Mucosa of gallbladder (tissue), 1 donor: Measurements from ENCODE around the gene SLC2A3. TPM values are rescaled to one million over a fixed set of nuclear protein-coding genes. Genes with fewer than 3 reads are reported as not detected.
"Not testable (repeated sequence)": the region's sequence is repeated elsewhere in the genome, so short reads cannot be mapped to it uniquely, and the experiment has no call there.

Source experiments
- DNase-seq: peaks from one replicate; pipeline ENCODE4 v3.0.0-alpha.2; 2020; ENCODE audit warnings: low spot score
- total RNA-seq: library from RNA; stranded (reverse); gene quantifications from one replicate; pipeline ENCODE4 v1.2.1, GENCODE V29; 2021
- donor health status: DM: no; HTN: no; CAD: no.

SLC2A3 gene
- total RNA-seq, 1 donor from 2014 or later = 50.6 TPM

GRCh38 chr12:7951671-7952070, 15.7 kb upstream of the SLC2A3 start:
- no peak for DNase-seq

- not testable (repeated sequence) for DNase-seq
Measured at GRCh38 chr12:7950230-7950943, 14.4 kb upstream of the SLC2A3 start.

DNA sequence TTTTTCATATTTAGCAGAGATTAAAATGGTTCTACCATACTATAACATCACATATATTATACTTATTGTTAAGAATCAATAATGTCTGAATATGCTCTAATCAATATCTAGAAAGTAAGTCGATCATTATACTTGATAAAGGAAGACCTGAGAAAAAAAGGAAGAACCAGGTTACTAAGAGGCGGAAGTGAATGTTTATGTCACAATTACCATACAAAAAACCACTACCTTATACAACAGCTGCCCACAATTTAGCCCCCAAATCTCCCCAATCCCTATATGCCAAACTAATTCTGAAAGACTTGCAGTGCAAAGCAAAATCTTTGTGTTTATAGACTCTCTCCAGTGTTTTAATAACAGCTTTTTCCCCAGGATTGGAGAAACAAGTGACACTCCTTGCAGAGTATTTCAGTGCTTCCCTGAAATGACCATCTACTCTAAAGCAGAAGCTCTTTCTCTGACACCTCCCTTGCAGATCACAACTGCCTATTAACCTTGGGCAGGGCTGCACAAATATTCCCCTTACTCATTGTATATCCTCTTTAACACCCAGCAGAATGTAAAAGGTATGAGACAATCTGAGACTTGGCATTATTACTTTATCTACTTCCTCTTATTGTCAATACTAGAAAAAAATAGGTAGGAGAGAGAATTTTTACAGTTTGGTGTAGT, 12.7 kb upstream of the SLC2A3 start:
- DNase-seq = no peak

DNA sequence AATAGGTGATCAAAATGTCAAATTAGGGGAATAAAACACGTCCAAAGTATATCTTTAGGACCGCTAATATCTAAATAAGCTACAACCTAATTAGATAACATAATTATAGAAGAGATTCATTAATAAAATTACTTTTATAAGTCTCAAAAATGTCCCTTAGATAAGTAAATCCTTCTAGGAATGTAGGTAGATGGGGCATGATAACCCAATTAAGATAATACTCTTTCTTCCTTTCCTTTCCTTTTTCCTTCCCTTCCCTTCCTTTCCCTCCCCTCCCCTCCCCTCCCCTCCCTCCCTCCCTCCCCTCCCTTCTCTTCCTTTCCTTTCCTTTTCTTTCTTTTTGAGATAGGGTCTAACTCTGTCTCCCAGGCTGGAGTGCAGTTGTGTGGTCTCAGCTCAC, 11.0 kb upstream of the SLC2A3 start:
- DNase-seq = no peak

GRCh38 chr12:7944760-7945159, 8.8 kb upstream of the SLC2A3 start:
- not testable (repeated sequence) for DNase-seq

- DNase-seq = no peak
Measured at GRCh38 chr12:7940906-7941305, 4.9 kb upstream of the SLC2A3 start.

DNA sequence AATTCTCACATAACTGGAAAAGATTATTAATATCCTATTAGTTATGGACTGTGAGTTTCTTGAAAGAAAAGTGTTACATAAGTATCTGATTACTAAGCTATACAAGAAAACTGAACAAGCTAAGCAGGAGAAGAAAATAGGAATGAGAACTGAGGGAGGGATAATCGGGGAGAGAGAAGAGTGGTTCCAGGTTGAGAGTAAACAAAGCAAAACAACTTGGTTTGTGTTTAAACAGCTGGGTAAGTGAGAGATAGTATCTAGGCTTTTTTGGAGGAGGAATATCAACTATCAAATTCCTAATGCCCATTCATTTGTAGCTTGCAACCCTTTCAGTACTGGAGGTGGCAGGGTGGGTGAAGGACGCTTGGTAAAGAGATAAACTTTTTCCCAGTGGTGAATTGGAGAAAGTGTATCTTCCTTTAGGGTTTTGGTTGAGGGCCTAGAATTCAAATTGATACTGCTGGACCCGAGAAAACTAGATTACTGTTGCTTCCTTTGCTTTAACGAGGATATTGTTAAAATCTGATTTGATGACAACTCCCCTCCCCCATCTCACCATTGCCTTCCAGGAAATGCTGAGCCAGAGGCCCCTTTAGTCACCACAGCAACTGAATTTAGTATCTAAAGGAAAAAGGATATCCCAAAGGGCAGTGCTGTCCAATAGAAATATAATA, 2.0 kb upstream of the SLC2A3 start:
- DNase-seq = no peak

DNA sequence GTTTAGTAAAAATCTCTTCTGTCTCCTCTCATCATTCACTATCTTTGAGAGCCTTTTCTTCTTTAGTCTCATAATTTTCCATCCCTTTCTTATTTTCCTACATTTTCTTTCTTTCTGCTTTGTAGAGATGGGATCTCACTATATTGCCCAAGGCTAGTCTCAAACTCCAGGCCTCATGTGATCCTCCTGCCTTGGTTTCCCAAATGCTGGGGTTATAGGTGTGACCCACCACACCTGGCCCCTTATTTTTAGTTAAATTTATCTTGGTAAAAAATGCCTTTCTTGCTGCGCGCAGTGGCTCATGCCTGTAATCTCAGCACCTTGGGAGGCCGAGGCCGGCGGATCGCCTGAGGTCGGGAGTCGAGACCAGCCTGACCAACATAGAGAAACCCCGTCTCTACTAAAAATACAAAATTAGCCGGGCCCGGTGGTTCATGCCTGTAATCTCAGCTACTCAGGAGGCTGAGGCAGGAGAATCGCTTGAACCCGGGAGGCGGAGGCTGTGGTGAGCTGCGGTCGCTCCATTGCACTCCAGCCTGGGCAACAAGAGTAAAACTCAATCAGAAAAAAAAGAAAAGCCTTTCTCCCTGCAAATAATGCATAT, 996 bp downstream of the SLC2A3 start:
- DNase-seq = no peak

DNA sequence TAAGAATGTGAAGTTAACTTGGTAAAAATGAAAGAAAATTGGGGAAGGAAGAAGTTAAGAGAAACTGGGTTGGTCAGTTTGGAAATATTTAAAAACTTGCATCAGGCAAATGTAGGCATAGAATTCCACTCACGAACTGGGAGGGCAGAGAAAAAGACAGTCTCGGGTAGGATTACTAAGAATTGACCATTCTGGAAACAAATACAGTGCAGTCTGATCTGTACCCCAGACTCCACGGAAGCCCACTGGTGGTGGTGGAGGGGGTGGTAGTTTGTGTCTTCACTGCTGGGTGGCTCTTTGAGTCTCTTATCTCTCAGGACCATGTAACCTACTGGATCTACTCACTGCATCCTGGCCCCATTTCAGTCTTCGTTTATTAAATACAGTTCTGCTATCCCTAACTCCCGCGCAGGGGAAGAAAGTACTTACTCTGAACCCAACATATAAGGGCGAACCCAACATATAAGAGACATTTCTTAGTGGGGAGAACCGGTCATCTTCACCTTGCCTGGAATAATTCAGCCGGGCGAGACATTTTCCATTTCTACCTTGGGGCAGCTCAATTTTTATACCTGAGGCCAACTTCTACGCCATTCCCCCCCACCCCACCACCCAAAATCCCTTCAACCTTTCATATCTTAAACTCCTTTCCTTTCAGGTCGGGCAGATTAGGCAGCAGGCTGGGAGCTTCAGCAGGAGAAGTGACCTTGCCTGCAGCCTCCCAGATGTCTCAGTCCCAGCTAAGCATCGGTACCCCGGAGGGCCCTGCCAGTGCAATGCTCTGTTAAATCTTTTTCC, 1.7 kb downstream of the SLC2A3 start:
- no peak for DNase-seq

DNA sequence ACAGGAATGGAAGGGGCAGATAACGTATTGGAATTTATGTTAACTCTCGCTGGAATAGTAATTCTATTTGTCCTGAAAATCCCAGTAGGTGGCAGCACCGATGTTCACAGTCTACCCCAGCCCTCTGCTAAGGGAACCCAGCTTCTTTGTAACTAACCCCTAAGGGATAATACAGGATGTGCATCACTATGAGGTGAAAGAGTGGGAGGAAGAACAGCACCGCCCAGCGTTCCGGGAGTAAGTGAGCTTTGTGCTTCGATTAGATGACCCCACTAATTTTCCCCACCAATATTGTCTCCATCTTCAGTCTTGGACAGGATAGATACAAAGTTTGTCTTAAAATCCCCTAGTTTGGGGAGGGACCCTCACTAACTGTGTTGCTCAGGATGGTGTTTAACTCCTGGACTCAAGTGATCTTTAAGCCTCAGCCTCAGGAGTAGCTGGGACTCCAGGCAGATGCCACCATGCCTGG, 2.7 kb downstream of the SLC2A3 start:
- peak; percentile 71 for DNase-seq

DNA sequence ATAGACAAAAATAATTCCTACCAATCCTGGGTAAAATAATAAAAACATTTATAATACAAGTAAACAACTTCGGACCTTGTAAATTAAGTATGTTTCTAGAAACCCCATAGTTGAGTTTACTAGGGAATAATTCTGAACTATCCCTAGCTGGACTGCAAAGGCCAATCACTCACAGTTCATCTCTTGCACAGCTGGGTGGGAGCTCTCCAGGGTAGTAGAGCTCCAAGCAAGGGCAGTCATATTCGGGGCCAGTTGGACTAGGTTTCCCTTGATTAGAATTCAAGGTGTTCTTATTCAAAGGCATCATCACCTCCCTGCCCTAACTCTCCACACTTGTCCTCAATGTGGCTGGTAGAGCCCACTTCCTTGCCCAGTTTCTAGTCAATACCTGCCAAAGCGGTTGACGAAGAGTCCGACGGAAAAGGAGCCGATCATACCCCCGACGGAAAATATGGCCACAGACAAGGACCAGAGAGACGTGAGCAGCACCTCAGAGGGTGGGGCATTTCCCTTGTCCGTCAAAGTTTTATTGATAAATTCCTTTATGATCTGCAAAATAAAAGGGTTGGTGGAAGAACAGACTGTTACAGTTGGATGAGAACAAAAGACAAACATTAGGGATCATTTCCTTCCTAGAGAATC, 3.3 kb downstream of the SLC2A3 start:
- not testable (repeated sequence) for DNase-seq

DNA sequence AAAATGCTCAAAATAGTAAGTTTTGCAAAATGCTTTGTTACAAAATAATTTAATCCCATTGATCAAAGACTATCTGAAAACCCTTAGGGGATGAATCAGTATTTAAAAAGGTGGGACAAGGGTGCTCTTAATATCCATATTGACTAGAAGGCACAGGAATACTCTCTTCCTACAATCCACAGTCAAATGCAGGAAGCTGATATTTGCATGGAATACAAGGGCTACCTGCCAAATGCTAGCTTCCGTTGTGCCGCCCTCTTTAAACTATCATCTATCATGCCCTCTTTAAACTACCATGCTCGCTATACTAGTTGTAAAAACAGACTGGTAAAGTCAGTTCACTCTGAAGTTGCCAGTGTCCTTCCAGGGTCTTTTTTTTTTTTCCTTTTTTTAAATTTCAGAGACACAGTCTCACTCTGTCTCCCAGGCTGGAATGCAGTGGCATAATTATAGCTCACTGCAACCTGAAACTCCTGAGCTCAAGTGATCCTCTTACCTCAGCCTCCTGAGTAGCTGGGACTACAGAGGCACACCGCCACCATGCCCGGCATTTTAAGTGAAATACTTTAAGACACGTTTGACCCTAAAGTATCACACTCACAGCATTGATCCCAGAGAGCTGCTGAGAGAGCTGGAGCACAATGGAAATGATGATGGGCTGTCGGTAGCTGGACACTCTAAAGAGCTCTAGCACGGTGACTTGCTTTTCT, 6.7 kb downstream of the SLC2A3 start:
- DNase-seq = no peak

GRCh38 chr12:7927470-7927869, 8.5 kb downstream of the SLC2A3 start:
- DNase-seq = no peak

DNA sequence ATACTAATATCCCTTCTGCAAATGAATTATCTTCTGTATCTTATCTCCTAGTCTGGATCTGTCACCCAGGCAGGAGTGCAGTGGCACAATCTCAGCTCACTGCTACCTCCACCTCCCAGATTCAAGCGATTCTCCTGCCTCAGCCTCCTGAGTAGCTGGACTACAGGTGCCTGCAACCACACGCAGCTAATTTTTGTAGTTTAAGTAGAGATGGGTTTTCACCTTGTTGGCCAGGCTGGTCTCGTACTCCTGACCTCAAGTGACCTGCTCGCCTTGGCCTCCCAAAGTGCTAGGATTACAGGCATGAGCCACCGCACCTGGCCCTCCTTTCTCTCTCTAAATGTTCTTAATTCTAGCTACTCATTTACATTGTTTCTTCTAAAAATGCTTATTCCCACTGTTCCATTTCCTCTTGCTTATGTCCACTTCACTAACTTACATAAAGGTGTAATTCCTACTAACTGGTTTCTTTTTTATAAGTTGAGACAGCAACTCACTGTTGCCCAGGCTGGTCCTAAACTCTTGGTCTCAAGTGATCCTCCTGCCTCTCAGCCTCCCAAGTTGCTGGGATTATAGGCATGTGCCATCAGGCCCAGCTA, 9.8 kb downstream of the SLC2A3 start:
- DNase-seq = not testable (repeated sequence)

GRCh38 chr12:7923241-7924236, 12.4 kb downstream of the SLC2A3 start:
- no peak for DNase-seq

DNA sequence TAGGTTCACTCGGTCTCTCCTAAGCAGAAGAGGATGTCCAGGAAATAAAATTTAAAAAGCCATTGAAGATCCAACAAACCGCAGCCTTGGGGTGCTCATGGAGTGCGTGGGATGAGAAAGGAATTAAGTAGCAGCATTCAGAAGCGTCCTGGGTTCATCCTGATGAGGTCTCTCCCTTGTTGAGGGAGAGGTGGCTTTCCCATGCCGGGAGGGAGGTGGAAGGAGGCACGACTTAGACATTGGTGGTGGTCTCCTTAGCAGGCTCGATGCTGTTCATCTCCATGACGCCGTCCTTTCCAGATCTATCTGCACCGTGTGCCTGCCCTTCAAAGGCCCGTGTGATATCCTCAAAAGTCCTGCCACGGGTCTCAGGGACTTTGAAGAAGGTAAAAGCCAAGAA, 14.8 kb downstream of the SLC2A3 start:
- DNase-seq = not testable (repeated sequence)

DNA sequence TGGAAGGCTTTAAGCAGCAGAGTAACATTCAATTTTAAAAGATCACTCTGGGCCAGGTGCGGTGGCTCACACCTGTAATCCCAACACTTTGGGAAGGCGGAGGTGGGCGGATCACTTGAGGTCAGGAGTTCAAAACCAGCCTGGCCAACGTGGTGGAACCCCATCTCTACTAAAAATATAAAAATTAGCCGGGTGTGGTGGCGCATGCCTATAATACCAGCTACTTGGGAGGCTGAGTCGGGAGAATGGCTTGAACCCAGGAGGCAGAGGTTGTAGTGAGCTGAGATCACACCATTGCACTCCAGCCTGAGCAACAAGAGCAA, 17.8 kb downstream of the SLC2A3 start:
- DNase-seq = not testable (repeated sequence)

DNA sequence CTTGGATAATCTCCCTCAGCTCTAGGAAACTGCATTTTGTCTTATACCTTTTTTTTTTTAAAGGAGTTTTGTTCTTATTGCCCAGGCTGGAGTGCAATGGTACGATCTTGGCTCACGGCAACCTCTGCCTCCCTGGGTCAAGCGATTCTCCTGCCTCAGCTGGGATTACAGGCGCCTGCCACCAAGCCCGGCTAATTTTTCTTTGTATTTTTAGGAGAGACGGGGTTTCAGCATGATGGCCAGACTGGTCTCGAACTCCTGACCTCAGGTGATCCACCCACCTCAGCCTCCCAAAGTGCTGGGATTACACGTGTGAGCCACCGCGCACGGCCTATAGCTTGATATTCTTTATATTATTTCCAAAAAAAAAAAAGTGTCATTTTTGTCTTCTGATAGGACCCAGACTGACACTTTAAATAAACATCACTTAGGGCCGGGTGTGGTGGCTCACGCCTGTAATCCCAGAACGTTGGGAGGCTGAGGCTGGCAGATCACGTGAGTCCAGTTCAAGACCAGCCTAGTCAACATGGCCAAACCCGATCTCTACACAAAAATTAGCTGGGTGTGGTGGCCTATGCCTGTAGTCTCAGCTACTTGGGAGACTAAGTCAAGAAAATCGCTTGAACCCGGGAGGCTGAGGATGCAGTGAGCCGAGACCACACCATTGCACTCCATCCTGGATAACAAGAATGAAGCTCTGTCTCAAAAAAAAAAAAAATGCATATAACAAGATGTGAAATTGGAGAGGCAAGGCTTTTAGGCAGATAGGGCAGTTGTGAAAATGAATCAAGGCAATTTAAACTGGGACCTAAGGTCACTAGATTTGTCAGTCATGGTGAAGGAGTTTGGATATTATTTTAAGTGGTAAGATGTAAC, 18.4 kb downstream of the SLC2A3 start:
- no peak for DNase-seq
